Measurements from ENCODE around the gene TBC1D3G.
"Not testable (repeated sequence)": the region's sequence is repeated elsewhere in the genome, so short reads cannot be mapped to it uniquely, and the experiment has no call there.

DNA sequence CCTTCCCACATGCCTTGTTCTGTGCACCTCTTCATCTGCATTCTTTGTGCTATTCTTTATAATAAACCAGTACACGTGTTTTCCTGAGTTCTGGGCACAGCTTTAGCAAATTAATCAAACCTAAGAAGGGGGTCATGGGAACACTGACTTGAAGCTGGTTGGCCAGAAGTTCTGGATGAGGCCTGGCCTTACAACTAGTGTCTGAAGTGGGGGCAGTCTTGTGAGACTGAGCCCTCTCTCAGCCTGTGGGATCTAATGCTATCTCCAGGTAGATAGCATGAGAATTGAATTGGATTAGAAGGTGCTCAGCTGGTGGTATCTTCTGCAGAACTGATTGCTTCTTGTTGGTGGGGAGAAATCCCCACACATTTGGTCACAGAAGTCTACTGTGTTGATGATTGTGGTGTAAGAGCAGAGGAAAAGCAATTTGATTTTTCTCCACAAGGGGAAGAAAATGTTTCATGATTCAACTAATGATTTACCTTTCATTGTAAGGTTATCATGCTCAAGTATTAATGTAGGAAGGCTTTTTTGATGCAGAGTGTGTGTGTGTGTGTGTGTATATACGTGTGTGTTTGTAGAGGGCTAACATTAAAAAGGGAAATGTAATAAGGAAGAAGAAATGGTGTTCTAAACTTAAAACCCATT is 33.6 kb upstream of the TBC1D3G start:
- TF ChIP-seq, protein P1, sequence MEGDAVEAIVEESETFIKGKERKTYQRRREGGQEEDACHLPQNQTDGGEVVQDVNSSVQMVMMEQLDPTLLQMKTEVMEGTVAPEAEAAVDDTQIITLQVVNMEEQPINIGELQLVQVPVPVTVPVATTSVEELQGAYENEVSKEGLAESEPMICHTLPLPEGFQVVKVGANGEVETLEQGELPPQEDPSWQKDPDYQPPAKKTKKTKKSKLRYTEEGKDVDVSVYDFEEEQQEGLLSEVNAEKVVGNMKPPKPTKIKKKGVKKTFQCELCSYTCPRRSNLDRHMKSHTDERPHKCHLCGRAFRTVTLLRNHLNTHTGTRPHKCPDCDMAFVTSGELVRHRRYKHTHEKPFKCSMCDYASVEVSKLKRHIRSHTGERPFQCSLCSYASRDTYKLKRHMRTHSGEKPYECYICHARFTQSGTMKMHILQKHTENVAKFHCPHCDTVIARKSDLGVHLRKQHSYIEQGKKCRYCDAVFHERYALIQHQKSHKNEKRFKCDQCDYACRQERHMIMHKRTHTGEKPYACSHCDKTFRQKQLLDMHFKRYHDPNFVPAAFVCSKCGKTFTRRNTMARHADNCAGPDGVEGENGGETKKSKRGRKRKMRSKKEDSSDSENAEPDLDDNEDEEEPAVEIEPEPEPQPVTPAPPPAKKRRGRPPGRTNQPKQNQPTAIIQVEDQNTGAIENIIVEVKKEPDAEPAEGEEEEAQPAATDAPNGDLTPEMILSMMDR (conservative IDR thresholded peaks at IDR 0.05) = not testable (repeated sequence)
- TF ChIP-seq EZH2 (IDR thresholded peaks at IDR 0.05; ENCODE audit: low read depth) = not testable (repeated sequence)
